GM21619 (cell line): ENCODE data around the gene ASTN2.

Experiments used
- ATAC-seq: cut with Tn5 transposase; IDR thresholded peaks from one replicate; pipeline ENCODE4 v1.9.1; 2021; ENCODE audit not compliant: unreplicated experiment

ASTN2 gene

GRCh38 chr9:117180896-117181445, 233.9 kb downstream of the ASTN2 start:
- ATAC-seq = no peak

GRCh38 chr9:117178596-117179375, 236.1 kb downstream of the ASTN2 start:
- no peak for ATAC-seq

DNA sequence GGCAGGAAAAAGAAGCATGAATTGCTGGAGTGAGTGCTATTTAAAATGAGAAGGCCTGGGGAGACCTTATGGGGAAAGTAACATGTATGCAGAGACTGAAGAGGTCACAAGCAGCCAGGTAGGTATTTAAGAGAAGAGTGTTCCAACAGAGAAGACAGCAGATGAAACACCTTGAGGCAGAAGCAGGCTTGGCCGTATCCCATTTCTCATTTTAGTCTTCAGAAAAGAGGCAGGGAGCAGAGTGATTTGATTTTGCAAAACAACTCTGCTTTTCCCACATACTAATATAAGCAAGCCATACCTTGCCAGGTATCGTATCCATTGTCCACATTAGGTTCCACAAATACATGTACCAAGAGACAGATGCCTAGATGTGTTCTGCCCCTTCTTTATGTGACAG, 244.3 kb downstream of the ASTN2 start:
- ATAC-seq = no peak

DNA sequence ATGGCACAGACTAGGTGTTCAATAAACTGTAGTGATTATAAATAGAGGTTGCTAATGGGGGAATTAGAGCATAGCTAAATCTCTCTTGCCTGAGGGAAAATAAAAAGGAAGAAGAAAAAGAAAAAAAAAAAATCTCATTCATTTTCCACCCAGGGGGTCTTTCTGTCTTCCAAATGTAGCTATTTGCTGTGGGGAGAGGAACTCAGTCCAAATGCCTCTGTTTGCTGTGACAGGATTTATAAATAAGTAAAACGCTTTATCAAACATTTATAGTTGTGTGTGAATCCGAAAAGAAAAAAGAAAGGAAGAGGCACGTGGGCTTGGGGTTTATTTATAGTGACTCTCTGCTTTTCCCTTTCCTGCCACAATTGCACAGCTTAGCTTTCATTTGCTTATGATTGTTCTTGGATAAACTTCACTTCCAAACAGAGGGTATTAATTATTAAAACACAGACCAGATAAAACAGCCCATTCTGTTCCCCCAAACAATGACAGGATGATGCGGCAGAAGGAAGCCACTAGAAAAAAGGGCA, 245.7 kb downstream of the ASTN2 start:
- no peak for ATAC-seq

- ATAC-seq = no peak
Measured at GRCh38 chr9:117164512-117164911, 250.3 kb downstream of the ASTN2 start.

- no peak for ATAC-seq
Measured at GRCh38 chr9:117160254-117160653, 254.6 kb downstream of the ASTN2 start.

GRCh38 chr9:117156771-117157535, 257.9 kb downstream of the ASTN2 start:
- ATAC-seq = no peak

DNA sequence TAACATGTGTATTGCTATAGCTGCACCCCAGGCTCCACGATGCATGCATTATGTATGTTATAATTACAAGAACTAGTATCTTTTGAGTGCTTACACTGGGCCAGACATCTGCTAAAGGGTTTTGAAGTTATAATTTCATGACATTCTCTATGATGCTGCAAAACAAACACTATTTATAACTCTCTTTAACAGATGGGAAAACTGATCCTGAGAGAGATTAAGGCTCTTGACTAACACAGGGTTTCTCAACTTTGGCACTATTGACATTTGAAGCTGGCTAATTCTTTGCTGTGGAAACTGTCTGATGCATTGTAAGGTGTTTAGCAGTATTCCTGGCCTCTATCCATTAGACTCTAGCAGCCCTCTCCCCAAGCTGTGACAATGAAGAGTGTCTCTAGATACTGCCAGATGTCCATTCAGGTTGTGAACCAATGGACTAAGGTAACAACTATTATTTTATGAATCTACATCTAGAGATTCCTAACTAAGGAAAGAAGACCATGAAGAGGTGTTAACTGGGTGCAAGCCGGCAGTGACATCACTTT, 258.6 kb downstream of the ASTN2 start:
- no peak for ATAC-seq

- no peak for ATAC-seq
Measured at GRCh38 chr9:117153021-117153420, 261.8 kb downstream of the ASTN2 start.

GRCh38 chr9:117151716-117152115, 263.1 kb downstream of the ASTN2 start:
- no peak for ATAC-seq

- no peak for ATAC-seq
Measured at GRCh38 chr9:117149996-117150395, 264.9 kb downstream of the ASTN2 start.

DNA sequence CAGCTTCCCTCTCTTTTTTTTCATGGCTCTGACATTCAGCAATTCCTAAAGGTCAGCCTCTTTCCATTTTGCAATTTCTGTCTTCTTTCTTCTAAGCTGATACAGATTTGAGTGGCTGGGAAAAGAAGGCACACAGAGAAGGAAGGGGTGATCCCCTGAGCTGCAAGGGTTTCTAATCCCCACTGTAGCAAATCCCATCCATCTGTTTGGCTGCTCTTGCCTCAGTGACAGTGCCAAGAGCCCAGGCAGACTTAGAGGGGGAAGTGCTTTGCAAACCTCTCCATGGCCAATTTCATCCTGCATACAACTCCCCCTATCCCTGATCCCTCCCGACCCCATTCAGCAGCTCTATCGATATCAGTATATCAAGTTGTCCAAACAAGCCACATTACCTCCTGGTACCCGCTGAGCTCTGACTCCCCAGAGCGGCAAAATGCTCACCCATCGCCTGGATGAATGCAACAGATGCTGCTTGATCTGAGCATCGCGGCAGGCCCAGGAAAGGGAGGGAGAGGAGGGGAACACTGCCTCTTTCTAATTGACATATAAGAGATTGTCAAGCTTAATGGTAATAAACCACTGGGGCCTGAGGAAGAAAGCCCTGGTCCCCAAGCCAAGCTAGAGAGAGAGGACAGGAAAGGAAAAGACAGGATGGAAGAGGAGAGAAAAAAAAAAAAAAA, 268.9 kb downstream of the ASTN2 start:
- ATAC-seq = no peak

DNA sequence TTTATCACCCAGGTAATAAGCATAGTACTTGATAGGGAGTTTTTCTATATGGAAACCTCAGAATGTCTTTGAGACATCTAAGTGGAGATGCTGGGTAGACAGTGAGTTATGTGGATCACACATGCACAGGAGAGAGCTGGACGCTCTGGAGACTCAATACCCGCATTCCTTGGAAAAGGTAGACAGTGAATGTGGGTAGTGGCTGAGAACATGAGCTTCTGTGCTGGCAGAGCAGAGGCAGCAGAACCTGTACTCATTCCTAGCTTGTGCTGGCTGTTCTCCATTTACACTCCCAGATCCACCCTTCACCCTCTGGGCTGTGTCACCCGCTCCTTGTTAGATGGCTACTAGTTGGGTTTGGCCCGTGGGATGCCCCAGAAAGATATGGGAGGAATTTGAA, 269.8 kb downstream of the ASTN2 start:
- ATAC-seq = no peak

- ATAC-seq = no peak
Measured at GRCh38 chr9:117138231-117138630, 276.6 kb downstream of the ASTN2 start.

- ATAC-seq = no peak
Measured at GRCh38 chr9:117136461-117136860, 278.4 kb downstream of the ASTN2 start.

GRCh38 chr9:117135501-117136098, 279.3 kb downstream of the ASTN2 start:
- ATAC-seq = no peak

DNA sequence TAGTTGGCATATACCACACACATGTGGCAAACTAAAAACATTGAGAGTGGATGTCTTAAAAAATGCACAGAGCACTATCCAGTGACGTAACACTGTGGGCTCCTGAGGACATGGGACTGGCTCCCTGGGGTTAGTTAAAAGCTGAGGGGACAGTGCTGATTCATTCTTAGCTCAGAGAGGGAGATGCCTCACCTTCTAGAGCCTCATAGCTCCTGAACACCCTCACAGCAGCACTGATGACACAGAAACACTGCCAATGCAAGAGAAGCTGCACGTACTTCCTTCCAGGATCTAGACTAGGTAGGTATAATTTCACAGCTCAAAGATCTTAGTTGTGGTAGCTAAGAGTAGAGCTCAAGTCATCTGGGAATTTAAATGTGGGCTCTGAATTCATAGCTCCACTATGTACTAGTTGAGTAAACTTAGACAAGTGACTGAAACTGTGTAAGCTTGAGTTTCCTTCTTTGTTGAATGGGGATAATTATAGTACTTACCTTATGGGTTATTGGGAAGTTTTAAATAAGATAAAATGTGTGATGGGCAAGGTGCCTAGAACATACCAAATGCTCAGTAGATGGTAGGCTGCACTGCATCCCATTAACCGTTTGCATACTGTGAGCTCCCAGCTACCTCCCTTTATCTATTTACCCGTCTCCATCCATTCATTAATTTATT, 279.9 kb downstream of the ASTN2 start:
- ATAC-seq = no peak

GRCh38 chr9:117126871-117127270, 288.0 kb downstream of the ASTN2 start:
- ATAC-seq = no peak

DNA sequence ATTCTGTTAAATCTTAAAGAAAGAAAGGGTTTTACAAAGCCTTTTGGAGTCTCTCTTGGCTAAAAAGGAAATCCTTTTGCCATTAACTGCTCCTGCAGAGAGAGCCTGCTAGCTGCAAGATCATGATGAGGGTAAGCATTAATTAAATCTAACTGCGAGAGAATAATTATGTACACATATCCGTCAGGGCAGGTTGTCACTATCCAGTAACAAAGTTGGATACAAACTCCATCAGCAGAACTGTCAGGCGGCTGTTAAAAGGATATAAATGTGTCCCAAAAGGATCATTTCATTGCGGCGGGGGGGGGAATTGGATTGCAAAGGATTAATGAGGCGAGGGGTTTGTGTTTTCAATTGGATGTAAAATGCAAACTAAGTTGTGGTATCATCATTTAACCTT, 289.3 kb downstream of the ASTN2 start:
- ATAC-seq = no peak

GRCh38 chr9:117123729-117124128, 291.1 kb downstream of the ASTN2 start:
- ATAC-seq = no peak
